ENCODE data around the gene SLC22A23. TPM values are rescaled to one million over a fixed set of nuclear protein-coding genes. Genes with fewer than 3 reads are reported as not detected.

The SLC22A23 gene
- polyA plus RNA-seq, 1 donor = 2.4 TPM

DNA sequence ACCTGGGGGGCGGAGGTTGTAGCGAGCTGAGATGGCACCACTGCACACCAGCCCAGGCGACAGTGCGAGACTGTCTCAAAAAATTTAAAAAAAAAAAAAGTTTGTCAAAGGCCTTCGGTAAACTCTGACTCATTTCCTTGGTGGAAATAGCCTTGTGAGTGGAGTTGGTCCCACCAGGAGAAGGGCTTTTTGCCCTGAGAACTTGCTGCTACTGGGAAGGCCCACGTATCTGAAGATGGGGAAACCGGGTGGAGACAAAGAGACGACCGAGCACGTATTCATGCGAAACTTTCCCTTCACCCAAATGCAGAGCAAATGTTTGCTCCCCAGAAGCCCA is 51.7 kb downstream of the SLC22A23 start:
- DNase-seq (ENCODE audit: low read depth) = no peak

DNA sequence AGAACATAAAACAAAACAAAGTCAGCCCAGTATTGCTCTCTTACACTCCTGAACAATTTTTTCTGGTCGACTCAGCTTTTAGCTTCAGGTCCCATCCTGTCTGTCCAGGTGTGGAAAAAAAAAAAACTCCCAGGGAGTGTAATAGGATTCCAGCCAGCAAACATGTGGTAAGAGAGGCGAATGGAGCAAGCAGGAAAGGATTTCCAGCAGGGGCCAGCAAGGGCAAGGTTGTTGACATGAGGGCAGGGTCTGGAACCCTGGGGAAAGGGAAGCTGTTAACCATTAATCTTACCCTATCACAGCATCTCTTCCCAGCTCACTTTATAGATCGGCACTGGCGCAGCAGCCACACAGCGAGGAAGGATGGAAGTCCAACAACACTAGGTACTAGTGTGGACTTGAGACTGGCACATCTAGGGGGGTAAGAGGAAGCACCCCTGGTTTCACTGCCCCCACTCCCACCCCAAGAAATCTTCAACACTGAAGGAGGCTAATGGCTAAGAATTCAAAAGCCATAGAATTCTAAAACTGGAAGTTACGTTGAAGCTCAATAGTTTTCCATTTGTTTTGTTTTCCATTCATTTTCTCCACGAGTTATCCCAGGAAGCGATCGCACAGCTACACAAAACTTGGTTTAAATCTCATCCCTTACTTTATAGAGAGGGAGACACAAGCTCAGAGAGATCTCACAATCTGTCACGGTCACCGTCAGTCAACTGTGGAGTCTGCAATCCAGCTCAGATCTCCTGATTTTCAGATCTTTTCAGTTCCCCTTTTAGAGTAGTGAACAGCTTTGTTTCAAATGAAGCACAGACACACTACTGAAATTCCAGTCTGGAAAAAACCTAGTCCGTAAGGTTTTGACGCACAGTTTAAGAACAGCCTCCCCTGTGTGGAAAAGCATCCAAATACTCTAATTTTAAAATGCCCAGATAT is 53.3 kb downstream of the SLC22A23 start:
- DNase-seq (ENCODE audit: low read depth) = no peak

DNA sequence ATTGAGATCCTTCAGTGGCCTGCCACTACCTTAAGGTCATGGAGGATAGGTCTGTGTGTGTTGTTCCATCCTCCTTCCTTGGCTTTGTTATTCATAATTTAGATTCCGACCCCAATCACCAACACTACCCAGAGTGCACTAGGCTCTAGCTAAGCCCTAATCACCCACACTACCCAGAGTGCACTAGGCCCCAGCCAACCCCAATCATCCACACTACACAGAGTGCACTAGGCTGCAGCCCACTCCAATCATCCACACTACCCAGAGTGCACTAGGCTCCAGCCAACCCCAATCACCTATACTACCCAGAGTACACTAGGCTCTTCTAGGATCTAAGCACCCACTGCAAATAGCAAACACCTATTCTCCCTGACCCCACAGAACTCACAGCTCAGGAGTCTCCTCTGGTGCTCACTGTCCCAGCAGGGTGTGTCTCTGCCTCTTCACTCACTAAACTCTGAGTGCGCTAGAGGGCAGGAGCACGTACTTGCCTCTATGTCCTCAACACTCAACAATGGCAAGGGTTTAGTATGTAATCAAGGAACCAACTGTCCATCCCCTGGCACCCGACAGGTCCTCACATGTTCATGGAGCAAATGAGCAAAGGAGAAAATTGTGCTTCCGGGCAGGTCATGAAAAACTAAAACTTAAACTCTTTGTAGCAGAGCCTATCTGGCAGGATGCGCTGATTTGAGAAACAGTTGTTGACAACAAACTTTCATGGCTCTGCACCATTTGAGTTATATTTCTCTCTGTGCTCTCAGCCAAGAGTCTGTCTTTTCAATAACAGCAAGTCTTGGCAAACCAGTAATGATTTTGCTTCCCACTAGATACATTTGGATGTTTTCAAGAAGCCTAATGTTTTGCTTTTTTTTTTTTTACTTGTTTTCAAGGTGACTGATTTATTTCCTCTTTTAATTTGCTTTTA is 54.3 kb downstream of the SLC22A23 start:
- no peak for DNase-seq (ENCODE audit: low read depth)

DNA sequence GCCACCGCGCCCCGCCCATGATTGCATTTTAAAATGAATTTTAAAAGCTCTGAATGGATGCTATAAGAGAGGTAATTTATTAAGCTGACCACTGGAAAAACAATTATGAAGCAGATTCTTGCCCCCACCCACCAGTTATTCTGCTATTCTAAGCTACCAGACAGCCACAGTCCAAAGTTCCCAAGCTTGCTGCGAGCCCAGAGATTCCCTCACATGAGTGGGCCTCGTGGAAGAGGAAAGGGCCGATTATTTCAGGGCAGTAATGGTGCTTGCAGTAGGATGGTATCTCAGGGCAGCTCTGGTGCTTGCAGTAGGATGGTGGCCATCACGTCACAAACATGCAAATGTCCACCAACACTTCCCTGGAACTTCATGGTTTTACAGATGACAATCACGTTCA is 56.7 kb downstream of the SLC22A23 start:
- DNase-seq (ENCODE audit: low read depth) = no peak

DNA sequence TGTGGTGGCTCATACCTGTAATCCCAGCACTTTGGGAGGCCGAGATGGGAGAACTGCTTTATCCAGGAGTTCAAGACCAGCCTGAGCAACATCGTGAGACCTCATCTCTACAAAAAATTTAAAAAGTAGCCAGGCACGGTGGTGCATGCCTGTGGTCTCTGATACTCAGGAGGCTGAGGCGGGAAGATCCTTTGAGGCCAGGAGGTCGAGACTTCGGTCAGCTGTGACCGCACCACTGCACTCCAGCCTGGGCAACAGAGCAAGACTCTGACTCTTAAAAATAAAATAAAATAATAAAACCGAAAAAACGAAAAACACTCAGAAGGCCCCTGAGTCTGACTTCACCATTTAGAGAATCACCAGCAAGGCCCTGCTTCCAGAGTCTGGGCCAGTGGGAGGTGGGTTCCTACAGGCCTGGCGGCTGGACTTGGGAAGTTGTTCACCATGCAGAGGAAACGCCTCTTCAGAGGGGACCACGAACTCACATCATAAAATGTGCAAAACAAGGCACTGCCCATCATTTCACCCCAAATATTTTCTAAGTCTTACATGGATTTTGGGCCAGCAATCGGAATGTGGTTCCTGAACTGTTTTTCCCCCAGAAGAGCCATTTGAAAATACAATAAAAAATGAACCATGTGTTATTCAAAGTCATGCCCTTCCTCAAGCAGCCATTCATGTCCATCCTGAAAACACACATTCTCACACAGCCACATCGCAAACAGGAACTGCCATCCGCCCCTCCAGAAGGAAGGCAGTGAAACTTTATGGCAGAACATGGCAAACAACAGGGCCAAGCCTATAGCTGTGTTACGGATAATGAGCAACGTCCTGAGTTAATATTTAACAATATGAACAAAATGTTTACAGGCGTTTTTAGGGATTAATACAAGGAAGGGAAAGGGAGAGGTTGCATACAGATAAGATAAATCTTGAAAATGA is 57.8 kb downstream of the SLC22A23 start:
- no peak for DNase-seq (ENCODE audit: low read depth)

DNA sequence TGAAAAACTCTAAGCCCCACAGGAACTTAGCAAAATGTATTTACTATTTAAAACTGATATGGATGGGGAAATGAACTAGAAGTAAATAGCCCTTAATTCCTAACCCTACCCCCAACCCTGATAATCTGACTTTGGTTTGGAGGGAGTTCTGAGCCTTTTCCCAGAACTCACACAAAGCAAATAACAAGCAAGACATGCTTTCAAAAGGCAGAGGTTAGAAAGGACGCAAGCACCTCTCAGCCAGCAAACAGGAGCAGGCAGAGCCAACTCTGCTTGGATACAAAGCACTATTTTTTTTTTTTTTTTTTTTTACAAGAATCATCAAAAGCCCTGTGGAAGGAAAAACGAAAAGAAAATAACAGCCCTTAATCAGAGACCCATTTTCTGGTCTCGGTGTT is 58.7 kb downstream of the SLC22A23 start:
- no peak for DNase-seq (ENCODE audit: low read depth)

DNA sequence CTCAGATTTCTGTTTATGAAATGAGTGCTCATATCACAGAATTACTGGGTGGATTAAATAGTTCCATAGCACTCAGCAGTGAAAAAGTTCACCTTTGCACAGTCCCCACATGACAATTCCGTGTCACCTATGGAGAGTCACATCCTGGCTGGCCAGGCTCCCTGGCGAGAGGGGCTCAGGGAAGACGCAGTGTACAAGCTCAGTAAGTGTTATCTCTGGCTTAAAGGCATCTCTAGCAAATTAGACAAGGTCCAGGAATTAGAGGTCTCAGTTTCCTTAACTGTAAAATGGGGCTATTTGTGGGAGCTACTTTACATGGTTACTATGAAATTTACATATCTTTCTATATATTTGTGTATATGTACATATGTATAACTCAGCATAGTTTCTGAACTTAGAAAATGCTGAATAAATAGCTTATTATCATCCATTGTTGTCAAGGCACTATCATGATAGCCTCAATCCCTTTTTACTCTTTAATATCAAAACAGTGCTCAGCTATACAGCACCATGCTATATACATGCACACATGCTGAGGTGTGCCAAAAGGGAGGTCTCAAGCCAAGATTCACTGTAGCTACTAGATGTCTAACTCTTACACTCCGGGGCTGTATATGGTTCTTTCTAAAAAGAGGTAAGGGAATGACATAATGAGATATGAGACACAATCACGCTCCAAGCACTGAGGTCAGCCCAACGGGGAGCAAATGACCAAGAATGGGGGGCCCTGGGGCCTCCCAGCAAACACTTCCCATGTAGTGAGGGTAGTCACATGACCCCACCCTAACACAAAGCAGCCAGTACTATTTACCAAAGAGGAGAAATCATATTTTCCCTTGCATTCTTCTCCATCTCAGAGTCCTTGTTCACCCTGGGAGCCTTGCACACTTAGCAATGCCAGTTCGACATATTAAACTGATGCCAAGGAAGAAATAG is 59.4 kb downstream of the SLC22A23 start:
- DNase-seq (ENCODE audit: low read depth) = no peak

DNA sequence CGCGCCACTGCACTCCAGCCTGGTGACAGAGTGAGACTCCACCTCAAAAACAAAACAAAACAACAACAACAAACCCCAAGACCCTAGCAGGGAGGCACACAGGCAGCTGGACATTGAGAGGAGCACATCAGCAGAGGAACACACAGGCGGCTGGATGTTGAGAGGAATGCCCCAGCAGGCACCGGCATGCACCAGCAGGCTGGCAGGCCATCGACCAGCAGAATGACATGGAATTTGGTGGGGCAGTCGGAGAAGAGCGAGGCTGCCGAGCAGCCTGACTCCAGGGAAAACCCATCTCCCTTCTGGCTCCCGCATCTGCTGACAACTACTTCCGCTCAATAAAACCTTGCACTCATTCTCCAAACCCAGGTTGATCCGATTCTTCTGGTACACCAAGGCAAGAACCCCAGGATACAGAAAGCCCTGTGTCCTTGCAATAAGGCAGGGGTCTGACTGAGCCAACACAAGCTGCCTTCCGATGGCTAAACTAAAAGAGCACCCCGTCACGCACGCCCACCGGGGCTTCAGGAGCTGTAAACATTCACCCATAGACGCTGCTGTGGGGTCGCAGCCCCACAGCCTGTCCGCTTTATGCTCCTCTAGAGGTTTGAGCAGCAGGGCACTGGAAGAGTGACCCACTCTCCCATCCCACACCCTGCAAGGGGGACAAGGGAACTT is 60.2 kb downstream of the SLC22A23 start:
- DNase-seq (ENCODE audit: low read depth) = no peak

DNA sequence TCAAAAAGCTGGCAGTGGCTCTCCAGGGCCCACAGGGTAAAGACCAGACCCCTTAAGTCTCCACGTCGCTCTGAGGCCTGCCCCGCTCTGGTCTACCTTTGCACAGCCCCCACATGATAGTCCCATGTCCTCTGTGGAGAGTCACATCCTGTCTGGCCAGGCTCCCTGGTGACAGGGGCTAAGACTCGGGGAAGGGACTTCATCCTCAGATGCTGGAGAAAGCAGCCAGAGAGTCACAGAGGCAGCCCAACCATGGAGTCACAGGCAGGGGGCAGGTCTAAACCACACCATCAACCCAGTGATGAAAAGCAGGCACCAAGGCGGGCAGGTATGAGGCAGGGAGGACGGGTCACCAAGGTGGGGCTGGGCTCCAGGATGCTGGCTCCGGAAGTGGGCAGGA is 62.2 kb downstream of the SLC22A23 start:
- DNase-seq (ENCODE audit: low read depth) = no peak

DNA sequence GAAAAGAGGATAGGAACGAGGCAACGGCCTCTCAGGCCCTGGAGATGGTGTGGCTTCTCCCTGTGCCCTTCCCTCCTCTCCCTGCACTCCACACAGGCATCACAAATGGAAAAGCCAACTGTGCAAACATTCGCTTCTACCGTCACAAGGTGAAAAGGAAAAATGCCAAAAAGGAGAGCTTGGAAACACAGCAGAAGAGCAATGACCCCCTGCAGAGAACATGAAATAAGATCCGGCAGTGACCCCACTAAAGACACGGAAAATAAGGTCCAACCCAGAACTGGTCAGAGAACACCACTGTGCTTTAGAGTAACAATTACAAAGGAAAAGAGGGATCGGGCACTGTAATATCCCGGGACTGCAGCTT is 63.0 kb downstream of the SLC22A23 start:
- no peak for DNase-seq (ENCODE audit: low read depth)

DNA sequence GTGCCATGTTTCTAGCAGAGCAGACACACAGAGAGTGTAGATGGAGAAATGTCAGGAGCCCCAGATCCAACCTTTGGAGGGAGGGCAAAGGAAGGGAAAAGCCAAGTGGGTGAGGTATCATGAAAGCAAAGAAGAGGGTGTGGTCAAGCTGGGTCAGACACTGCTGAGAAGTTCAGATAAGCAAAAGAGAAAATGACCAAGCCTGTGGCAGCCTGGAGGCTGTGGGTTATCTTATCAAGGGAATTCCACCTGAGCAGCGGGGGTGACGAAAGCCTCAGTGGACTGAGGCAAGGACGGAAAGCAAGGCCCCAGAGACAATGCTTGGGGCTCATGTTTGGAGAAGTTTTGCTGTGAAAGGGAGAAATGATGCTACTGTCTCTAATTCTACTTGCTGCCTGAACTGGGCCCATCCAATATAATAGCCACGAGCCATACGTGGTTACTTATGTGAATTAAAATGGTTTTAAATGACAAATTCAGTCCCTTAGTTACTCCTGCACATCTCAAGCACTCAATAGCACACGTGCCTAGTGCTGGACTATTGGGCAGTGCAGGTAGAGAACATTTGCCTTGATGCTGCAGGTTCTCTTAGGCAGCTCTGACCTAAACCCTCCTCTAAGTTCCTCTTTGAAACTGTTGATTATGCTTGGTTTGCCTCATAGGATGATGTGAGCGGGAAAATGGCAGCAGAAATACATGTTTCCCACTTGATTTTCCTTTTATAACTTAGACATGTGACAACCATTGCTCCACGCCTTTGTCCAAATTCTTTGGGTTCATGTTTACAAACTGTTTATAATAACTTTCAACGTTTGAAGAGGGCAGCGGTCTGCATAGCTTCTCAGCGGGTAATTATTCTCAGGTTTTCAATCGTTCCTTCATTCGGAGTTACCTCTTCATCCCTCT is 63.7 kb downstream of the SLC22A23 start:
- no peak for DNase-seq (ENCODE audit: low read depth)

DNA sequence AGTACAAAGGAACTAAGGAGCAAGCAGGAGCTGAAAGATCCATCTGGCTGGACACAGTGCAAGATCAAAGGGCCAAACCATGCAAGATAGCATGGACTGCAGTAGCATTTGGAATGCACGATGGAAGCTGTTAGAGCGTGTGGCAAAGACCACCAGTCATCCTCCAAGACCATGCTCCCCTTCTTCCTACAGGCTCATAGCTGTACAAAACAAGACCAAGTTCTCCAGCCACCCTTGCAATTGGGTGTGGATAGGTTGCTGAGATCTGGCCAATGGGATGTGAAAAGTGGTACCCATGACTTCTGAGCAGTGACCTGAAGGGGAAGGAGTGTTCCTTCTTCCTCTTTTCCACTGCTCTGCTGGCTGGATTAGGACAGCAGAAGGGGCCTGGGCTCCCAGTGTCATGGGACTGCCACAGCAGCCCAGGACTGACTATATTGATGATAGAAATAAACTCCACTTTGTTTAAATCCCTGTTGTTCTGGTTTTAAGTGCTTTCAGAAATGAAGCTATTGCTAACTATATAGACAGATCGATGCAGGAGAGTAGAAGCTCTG is 64.9 kb downstream of the SLC22A23 start:
- no peak for DNase-seq (ENCODE audit: low read depth)

DNA sequence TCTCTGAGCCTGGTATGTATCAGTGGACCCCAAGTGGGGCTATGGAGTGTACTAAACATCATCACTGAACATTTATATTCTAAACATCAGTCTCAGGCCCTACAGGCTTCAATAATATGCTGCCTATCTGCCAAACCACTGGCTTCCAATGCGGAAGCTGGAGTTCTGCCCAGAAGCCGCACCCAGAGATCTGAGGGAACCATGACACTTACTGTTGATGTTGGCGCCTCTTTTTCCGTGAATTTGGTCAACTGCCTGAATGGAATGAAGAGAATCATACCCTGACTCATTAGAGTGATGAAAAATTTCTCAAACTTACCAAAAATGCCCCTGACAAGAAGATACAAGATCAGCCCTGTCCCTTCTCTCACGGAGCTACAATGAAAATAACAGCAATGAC is 66.2 kb downstream of the SLC22A23 start:
- no peak for DNase-seq (ENCODE audit: low read depth)

DNA sequence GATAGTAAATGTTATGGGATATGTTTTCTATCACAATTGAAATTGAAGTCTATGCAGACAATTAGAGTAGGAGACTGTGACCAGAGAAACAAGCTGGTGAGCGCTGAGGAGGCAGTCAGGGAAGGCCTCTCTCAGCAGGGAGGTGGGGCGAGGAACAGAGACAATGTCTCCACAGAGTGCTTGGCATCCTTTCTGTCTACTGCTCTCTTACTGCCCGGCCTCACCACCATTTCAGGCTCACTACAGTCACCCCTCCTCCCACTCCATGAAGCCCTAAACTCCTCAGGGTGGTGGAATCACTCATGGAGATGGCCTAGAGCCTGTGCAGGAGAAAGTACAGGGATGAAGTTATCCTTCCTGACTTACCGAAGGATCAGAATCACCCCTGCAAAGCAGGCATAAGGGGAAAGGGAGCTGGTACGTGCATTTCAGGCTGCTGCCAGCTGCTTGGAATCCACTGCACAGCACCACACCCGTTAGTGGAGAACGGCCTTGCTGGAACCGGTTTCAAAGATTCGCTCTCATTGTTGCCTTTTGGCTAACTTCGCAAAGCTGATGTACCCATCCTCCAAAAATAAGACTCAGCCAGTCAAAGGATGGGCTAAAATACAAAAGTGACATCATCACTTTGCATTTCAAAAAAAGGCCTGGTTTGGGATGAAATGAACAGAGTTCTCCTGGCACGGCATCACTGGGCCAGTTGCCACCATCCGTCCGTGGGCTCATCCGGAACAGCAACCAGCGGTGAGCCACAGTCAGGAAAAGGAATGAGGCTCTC is 67.3 kb downstream of the SLC22A23 start:
- no peak for DNase-seq (ENCODE audit: low read depth)

DNA sequence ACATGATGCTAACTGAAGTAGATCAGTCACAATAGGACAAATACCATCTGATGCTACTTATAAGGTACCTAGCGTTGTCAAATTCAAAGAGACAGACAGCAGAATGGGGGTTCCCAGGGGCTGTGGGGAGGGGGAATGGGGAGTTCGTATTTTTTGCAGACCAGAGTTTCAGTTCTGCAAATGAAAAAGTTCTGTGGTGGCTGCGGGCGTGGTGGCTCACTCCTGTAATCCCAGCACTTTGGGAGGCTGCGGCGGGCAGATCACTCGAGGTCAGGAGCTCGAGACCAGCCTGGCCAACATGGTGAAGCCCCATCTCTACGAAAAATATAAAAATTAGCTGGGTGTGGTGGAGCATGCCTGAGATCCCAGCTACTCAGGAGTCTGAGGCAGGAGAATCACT is 68.1 kb downstream of the SLC22A23 start:
- DNase-seq (ENCODE audit: low read depth) = no peak

DNA sequence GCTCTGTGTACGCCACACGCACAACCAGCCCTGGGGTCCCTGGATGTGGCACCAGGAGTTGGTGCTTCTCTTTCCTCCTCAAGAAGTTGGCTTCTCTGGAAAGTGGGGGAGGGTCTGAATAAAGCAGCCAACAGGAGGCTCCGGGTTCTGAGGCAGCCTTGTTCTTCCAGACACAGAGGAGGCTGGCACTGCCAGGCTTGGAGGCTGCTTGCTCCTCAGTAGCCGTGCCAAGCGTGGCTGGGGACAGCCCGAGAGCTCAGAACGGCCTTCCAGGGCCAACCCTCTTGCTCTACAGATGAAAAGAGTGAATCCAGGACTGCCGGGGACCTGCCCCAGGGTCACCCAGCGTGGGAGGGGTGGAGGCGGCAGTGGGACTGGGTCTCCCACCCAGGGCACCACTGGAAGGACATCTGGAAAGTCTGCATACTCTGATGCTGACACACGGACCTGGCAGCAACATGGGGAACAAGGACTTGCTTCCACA is 70.4 kb downstream of the SLC22A23 start:
- DNase-seq (ENCODE audit: low read depth) = no peak

DNA sequence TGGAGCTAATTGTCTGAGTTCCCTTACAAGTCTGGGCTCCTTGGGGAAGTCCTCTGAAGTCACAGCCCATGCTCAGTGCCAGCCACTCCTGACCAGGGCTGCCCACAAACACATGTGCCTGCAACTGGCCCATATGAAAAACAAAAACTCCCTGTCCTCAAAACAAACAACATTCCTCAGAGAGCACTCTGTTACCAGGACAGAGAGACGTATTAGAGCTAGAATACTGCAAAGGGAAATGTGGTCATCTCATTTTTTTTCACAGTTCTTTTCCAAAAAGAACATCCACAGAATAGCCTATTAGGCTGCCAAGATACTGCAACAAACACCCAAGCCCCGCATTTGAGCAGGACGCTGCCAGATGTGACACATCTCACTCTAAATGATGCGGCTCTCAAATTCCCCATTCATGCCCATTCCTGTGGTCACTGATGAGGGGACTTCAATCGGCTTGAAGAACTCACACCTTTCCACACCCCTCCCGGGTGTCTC is 71.1 kb downstream of the SLC22A23 start:
- no peak for DNase-seq (ENCODE audit: low read depth)

All from forelimb muscle (tissue), 1 donor.